Measurements from ENCODE around the gene KIF26A.

DNA sequence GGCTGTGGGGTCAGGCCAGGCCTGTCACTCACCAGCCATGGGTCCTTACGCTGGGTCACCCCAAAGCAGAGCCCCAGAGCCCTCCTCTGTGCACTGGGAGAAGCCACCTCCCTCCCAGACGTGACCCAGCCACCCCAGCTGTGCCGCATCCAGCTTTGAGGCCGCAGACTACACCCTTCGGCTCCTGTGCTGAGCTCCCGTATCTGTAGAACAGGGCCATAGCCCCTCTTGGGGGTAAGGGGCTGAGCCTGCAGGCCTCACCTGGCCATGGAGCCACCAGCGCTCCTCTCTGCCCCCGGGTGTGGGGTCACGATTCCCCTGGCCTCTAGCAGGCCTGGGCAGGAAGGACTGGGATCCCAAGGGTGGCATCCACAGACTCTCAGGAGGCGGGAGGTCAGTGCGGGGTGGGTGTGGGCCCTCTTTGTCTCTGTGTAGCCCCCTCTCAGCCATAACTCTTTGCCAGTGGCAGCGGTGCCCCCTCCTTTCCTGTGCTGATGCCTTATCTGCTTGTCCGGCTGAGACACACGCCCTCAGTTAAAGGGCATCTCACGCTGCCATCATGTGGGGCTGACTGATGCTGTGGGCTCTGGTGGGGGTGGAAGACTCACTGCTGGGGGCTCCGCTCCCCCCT lies 36.6 kb upstream of the KIF26A start:
- TF ChIP-seq, protein P1, sequence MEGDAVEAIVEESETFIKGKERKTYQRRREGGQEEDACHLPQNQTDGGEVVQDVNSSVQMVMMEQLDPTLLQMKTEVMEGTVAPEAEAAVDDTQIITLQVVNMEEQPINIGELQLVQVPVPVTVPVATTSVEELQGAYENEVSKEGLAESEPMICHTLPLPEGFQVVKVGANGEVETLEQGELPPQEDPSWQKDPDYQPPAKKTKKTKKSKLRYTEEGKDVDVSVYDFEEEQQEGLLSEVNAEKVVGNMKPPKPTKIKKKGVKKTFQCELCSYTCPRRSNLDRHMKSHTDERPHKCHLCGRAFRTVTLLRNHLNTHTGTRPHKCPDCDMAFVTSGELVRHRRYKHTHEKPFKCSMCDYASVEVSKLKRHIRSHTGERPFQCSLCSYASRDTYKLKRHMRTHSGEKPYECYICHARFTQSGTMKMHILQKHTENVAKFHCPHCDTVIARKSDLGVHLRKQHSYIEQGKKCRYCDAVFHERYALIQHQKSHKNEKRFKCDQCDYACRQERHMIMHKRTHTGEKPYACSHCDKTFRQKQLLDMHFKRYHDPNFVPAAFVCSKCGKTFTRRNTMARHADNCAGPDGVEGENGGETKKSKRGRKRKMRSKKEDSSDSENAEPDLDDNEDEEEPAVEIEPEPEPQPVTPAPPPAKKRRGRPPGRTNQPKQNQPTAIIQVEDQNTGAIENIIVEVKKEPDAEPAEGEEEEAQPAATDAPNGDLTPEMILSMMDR (tag by site-specific recombination; IDR thresholded peaks at IDR 0.05) = no peak
- TF ChIP-seq YY1 (tag by site-specific recombination; IDR thresholded peaks at IDR 0.05) (no peak), ZNF239 (tag by site-specific recombination; IDR thresholded peaks at IDR 0.05) (no peak), ZNF596 (tag by site-specific recombination; IDR thresholded peaks at IDR 0.05) (no peak)
- TF ChIP-seq, protein P2, sequence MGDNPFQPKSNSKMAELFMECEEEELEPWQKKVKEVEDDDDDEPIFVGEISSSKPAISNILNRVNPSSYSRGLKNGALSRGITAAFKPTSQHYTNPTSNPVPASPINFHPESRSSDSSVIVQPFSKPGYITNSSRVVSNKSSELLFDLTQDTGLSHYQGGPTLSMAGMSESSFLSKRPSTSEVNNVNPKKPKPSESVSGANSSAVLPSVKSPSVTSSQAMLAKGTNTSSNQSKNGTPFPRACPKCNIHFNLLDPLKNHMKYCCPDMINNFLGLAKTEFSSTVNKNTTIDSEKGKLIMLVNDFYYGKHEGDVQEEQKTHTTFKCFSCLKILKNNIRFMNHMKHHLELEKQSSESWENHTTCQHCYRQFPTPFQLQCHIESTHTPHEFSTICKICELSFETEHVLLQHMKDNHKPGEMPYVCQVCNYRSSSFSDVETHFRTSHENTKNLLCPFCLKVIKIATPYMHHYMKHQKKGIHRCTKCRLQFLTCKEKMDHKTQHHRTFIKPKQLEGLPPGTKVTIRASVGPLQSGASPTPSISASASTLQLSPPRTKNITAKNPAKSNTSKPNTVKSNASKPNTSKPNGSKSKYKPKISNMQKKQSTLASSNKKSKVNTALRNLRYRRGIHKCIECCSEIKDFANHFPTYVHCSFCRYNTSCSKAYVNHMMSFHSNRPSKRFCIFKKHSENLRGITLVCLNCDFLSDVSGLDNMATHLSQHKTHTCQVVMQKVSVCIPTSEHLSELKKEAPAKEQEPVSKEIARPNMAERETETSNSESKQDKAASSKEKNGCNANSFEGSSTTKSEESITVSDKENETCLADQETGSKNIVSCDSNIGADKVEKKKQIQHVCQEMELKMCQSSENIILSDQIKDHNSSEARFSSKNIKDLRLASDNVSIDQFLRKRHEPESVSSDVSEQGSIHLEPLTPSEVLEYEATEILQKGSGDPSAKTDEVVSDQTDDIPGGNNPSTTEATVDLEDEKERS (tag by site-specific recombination; IDR thresholded peaks at IDR 0.05) = no peak
- TF ChIP-seq, protein P3, sequence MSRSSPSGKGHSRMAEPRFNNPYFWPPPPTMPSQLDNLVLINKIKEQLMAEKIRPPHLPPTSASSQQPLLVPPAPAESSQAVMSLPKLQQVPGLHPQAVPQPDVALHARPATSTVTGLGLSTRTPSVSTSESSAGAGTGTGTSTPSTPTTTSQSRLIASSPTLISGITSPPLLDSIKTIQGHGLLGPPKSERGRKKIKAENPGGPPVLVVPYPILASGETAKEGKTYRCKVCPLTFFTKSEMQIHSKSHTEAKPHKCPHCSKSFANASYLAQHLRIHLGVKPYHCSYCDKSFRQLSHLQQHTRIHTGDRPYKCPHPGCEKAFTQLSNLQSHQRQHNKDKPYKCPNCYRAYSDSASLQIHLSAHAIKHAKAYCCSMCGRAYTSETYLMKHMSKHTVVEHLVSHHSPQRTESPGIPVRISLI (tag by site-specific recombination; IDR thresholded peaks at IDR 0.05) = no peak

Data from HEK293 (cell line).